ENCODE data around the gene NAXE.
"Not testable (repeated sequence)": the region's sequence is repeated elsewhere in the genome, so short reads cannot be mapped to it uniquely, and the experiment has no call there.

GRCh38 chr1:156552937-156553336 is 38.6 kb upstream of the NAXE start:
- TF ChIP-seq POLR2A, POLR2AphosphoS5, SPI1, POU2F2 (IDR thresholded peaks at IDR 0.05; ENCODE audit: low read depth, low read length): not testable (repeated sequence)

All from GM12891 (cell line).